GM21576 (cell line): ENCODE data around the gene IL16.
"Not testable (repeated sequence)": the region's sequence is repeated elsewhere in the genome, so short reads cannot be mapped to it uniquely, and the experiment has no call there.

Experiments used
- ATAC-seq: cut with Tn5 transposase; IDR thresholded peaks from one replicate; pipeline ENCODE4 v1.9.1; 2021; ENCODE audit warnings: mild to moderate bottlenecking, moderate library complexity; ENCODE audit not compliant: unreplicated experiment

Gene IL16

GRCh38 chr15:81199031-81199779 is 2.5 kb downstream of the IL16 start:
- no peak for ATAC-seq

GRCh38 chr15:81206018-81206417 is 9.3 kb downstream of the IL16 start:
- no peak for ATAC-seq

- ATAC-seq: not testable (repeated sequence)
These were observed 11.3 kb downstream of the IL16 start for GRCh38 chr15:81207987-81208386.

GRCh38 chr15:81209635-81210034 is 13.0 kb downstream of the IL16 start:
- ATAC-seq: no peak

- no peak for ATAC-seq
These were observed 14.7 kb downstream of the IL16 start for GRCh38 chr15:81211376-81211775.

- ATAC-seq: no peak
These were observed 17.3 kb downstream of the IL16 start for GRCh38 chr15:81213982-81214381.

GRCh38 chr15:81215531-81215930 is 18.9 kb downstream of the IL16 start:
- no peak for ATAC-seq

- ATAC-seq: no peak
These were observed 19.3 kb downstream of the IL16 start for GRCh38 chr15:81215983-81216382.

GRCh38 chr15:81216422-81216821 is 19.7 kb downstream of the IL16 start:
- ATAC-seq: no peak

GRCh38 chr15:81221449-81221848 is 24.8 kb downstream of the IL16 start:
- ATAC-seq: no peak

GRCh38 chr15:81222007-81222406 is 25.3 kb downstream of the IL16 start:
- no peak for ATAC-seq

- ATAC-seq: no peak
These were observed 26.8 kb downstream of the IL16 start for GRCh38 chr15:81223346-81223971.

- ATAC-seq: no peak
These were observed 27.6 kb downstream of the IL16 start for GRCh38 chr15:81224232-81224631.

- no peak for ATAC-seq
These were observed 28.5 kb downstream of the IL16 start for GRCh38 chr15:81225161-81225671.

- ATAC-seq: no peak
These were observed 31.0 kb downstream of the IL16 start for GRCh38 chr15:81227716-81228115.

GRCh38 chr15:81229586-81229985 is 32.9 kb downstream of the IL16 start:
- no peak for ATAC-seq

- ATAC-seq: no peak
These were observed 38.8 kb downstream of the IL16 start for GRCh38 chr15:81235276-81236123.

GRCh38 chr15:81239190-81239589 is 42.5 kb downstream of the IL16 start:
- ATAC-seq: no peak

- ATAC-seq: no peak
These were observed 46.1 kb downstream of the IL16 start for GRCh38 chr15:81242778-81243177.

- no peak for ATAC-seq
These were observed 47.6 kb downstream of the IL16 start for GRCh38 chr15:81244306-81244705.

GRCh38 chr15:81253846-81254245 is 57.2 kb downstream of the IL16 start:
- no peak for ATAC-seq
